GM12878 (cell line): Measurements from ENCODE around the gene CCNL2. TPM values are rescaled to one million over a fixed set of nuclear protein-coding genes. Genes with fewer than 3 reads are reported as not detected.
A peak's percentile ranks its signal among the peaks of the same experiment; 100 is the strongest.

Source experiments
- BRCA1 ChIP-seq: IDR thresholded peaks from 2 replicates; pipeline ENCODE4 v1.6.1; 2011; ENCODE audit warnings: low read depth, low read length, improper control_type of control experiment
- CBX5 ChIP-seq: sonication (generic); IDR thresholded peaks from 2 replicates; pipeline ENCODE4 v1.6.1; 2016; ENCODE audit warnings: low read depth, moderate library complexity, mild to moderate bottlenecking, inconsistent platforms
- CHD2 ChIP-seq: IDR thresholded peaks from 2 replicates; pipeline ENCODE4 v1.6.1; 2011; ENCODE audit warnings: low read depth, low read length, improper control_type of control experiment, borderline replicate concordance
- EP300 ChIP-seq, 2 experiments: fragments of 150-350 bp in 1 of 2; IDR thresholded peaks; 2 replicates each; pipeline ENCODE4 v1.6.1; 2011 to 2012; ENCODE audit warnings: low read depth in 2 of 2, low read length in 2 of 2, borderline replicate concordance in 1 of 2, improper control_type of control experiment in 1 of 2, inconsistent platforms in 1 of 2; ENCODE audit not compliant: control insufficient read depth in 1 of 2
- GATAD2B ChIP-seq: fragments of 450-650 bp; conservative IDR thresholded peaks from 2 replicates; pipeline ENCODE4 v1.6.1; 2017; ENCODE audit warnings: low read depth, mild to moderate bottlenecking, moderate library complexity
- POLR2AphosphoS5 ChIP-seq: IDR thresholded peaks from 2 replicates; pipeline ENCODE4 v1.6.1; 2011; ENCODE audit warnings: mild to moderate bottlenecking, low read length, inconsistent platforms
- SREBF1 ChIP-seq: IDR thresholded peaks from 2 replicates; pipeline ENCODE4 v1.6.1; 2012; ENCODE audit warnings: mild to moderate bottlenecking, low read length
- ZZZ3 ChIP-seq: IDR thresholded peaks from 2 replicates; pipeline ENCODE4 v1.6.1; 2011; ENCODE audit warnings: low read depth; ENCODE audit not compliant: control insufficient read depth, insufficient read length
- polyA plus RNA-seq, 11 experiments: library from polyadenylated mRNA; depleted of rRNA in 4 of 11; unstranded in 6 of 11; stranded (reverse) in 5 of 11; fragments of >200 nt; fragmentation: Nextera tagmentation in 4 of 11; fragmentation: Illumina TruSeq in 1 of 11; extraction: Ambion mirVana in 4 of 11; extraction: Trizol in 1 of 11; gene quantifications; 1 replicate in 1 of 11; 2 replicates in 10 of 11; pipeline versions ENCODE4 v1.2.1 to v1.2.3, GENCODE V29; 2011 to 2016; ENCODE audit warnings: inconsistent platforms in 2 of 11, missing spikeins in 2 of 11, low read depth in 1 of 11
- total RNA-seq, 4 experiments: library from RNA; depleted of rRNA in 3 of 4; stranded (reverse); fragments of >200 nt in 3 of 4; fragmentation: Illumina TruSeq in 1 of 4; extraction: Trizol in 1 of 4; gene quantifications; 2 replicates each; pipeline versions ENCODE4 v1.2.1 to v1.2.3, GENCODE V29; 2013 to 2021
- TF ChIP-seq, protein P1 (sequence below): IDR thresholded peaks from 2 replicates; pipeline ENCODE4 v1.6.1; 2011; ENCODE audit warnings: borderline replicate concordance, low read depth, mild to moderate bottlenecking, moderate library complexity, low read length; ENCODE audit not compliant: insufficient read depth, poor library complexity, severe bottlenecking
- TF ChIP-seq, protein P2 (sequence below): fragments of 450-650 bp; IDR thresholded peaks from 2 replicates; pipeline ENCODE4 v1.6.1; 2017; ENCODE audit warnings: antibody characterized with exemption, mild to moderate bottlenecking, moderate library complexity
- TF ChIP-seq, protein P3 (sequence below): fragments of 450-650 bp; IDR thresholded peaks from 2 replicates; pipeline ENCODE4 v1.6.1; 2016; ENCODE audit warnings: mild to moderate bottlenecking, moderate library complexity, borderline replicate concordance
- TF ChIP-seq, protein P4 (sequence below): fragments of 450-650 bp; IDR thresholded peaks from 2 replicates; pipeline ENCODE4 v1.6.1; 2018; ENCODE audit warnings: borderline replicate concordance, mild to moderate bottlenecking; ENCODE audit not compliant: partially characterized antibody
- TF ChIP-seq, protein P5 (sequence below): IDR thresholded peaks from 2 replicates; pipeline ENCODE4 v1.6.1; 2011; ENCODE audit warnings: low read depth, mild to moderate bottlenecking, low read length, moderate library complexity, borderline replicate concordance; ENCODE audit errors: extremely low read depth
- TF ChIP-seq, protein P6 (sequence below): fragments of 450-650 bp; IDR thresholded peaks from 2 replicates; pipeline ENCODE4 v1.6.1; 2017; ENCODE audit warnings: mild to moderate bottlenecking

The CCNL2 gene
- total and polyA plus RNA-seq, 10 of the 15 experiments (the other 5 are each of a cell fraction or from before 2014, with no cell fraction given), result 2.1 to 143 (median 101) TPM

DNA sequence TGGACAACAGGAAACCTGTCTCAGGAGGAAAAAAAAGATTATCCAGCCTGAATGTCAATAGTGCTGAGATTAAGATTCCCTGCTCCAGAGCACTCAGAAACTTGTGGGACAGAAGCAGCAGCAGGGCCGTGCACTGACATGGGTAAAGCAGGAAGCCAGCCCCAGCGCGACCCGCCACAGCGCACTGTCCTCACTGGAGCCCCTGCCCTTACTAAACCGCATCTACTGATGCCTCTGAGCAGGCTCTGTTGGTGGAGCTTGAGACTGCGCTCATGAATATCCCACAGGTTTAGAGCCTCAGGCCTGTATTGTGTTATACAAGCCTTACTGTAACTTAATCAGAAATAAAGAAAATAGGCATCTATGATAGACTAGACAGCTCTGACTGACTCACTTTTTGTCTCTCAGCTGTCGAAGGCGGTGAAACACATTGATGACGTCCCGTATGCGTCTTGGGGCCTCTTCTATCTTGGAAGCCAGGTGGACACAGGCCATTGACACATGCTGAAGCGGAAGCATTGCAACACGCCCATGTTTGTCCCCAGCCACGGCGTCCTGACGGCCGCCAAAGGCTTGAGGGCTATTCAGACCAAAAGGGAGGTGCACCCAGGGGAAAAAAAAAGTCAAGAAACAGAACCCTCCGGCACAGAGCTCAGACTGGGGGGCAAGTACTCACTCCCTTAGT lies 1.2 kb downstream of the CCNL2 start (continued):
- TF ChIP-seq, protein P1, sequence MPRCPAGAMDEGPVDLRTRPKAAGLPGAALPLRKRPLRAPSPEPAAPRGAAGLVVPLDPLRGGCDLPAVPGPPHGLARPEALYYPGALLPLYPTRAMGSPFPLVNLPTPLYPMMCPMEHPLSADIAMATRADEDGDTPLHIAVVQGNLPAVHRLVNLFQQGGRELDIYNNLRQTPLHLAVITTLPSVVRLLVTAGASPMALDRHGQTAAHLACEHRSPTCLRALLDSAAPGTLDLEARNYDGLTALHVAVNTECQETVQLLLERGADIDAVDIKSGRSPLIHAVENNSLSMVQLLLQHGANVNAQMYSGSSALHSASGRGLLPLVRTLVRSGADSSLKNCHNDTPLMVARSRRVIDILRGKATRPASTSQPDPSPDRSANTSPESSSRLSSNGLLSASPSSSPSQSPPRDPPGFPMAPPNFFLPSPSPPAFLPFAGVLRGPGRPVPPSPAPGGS, result no peak
- TF ChIP-seq, protein P2, sequence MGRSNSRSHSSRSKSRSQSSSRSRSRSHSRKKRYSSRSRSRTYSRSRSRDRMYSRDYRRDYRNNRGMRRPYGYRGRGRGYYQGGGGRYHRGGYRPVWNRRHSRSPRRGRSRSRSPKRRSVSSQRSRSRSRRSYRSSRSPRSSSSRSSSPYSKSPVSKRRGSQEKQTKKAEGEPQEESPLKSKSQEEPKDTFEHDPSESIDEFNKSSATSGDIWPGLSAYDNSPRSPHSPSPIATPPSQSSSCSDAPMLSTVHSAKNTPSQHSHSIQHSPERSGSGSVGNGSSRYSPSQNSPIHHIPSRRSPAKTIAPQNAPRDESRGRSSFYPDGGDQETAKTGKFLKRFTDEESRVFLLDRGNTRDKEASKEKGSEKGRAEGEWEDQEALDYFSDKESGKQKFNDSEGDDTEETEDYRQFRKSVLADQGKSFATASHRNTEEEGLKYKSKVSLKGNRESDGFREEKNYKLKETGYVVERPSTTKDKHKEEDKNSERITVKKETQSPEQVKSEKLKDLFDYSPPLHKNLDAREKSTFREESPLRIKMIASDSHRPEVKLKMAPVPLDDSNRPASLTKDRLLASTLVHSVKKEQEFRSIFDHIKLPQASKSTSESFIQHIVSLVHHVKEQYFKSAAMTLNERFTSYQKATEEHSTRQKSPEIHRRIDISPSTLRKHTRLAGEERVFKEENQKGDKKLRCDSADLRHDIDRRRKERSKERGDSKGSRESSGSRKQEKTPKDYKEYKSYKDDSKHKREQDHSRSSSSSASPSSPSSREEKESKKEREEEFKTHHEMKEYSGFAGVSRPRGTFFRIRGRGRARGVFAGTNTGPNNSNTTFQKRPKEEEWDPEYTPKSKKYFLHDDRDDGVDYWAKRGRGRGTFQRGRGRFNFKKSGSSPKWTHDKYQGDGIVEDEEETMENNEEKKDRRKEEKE, result no peak
- TF ChIP-seq, protein P3, sequence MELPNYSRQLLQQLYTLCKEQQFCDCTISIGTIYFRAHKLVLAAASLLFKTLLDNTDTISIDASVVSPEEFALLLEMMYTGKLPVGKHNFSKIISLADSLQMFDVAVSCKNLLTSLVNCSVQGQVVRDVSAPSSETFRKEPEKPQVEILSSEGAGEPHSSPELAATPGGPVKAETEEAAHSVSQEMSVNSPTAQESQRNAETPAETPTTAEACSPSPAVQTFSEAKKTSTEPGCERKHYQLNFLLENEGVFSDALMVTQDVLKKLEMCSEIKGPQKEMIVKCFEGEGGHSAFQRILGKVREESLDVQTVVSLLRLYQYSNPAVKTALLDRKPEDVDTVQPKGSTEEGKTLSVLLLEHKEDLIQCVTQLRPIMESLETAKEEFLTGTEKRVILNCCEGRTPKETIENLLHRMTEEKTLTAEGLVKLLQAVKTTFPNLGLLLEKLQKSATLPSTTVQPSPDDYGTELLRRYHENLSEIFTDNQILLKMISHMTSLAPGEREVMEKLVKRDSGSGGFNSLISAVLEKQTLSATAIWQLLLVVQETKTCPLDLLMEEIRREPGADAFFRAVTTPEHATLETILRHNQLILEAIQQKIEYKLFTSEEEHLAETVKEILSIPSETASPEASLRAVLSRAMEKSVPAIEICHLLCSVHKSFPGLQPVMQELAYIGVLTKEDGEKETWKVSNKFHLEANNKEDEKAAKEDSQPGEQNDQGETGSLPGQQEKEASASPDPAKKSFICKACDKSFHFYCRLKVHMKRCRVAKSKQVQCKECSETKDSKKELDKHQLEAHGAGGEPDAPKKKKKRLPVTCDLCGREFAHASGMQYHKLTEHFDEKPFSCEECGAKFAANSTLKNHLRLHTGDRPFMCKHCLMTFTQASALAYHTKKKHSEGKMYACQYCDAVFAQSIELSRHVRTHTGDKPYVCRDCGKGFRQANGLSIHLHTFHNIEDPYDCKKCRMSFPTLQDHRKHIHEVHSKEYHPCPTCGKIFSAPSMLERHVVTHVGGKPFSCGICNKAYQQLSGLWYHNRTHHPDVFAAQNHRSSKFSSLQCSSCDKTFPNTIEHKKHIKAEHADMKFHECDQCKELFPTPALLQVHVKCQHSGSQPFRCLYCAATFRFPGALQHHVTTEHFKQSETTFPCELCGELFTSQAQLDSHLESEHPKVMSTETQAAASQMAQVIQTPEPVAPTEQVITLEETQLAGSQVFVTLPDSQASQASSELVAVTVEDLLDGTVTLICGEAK, result no peak
- no peak for TF ChIP-seq CBX5
- no peak for TF ChIP-seq CHD2
- TF ChIP-seq, protein P4, sequence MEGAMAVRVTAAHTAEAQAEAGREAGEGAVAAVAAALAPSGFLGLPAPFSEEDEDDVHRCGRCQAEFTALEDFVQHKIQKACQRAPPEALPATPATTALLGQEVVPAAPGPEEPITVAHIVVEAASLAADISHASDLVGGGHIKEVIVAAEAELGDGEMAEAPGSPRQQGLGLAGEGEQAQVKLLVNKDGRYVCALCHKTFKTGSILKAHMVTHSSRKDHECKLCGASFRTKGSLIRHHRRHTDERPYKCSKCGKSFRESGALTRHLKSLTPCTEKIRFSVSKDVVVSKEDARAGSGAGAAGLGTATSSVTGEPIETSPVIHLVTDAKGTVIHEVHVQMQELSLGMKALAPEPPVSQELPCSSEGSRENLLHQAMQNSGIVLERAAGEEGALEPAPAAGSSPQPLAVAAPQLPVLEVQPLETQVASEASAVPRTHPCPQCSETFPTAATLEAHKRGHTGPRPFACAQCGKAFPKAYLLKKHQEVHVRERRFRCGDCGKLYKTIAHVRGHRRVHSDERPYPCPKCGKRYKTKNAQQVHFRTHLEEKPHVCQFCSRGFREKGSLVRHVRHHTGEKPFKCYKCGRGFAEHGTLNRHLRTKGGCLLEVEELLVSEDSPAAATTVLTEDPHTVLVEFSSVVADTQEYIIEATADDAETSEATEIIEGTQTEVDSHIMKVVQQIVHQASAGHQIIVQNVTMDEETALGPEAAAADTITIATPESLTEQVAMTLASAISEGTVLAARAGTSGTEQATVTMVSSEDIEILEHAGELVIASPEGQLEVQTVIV, result no peak
- no peak for TF ChIP-seq BRCA1
- TF ChIP-seq, protein P5, sequence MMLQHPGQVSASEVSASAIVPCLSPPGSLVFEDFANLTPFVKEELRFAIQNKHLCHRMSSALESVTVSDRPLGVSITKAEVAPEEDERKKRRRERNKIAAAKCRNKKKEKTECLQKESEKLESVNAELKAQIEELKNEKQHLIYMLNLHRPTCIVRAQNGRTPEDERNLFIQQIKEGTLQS, result no peak
- no peak for TF ChIP-seq ZZZ3
- no peak for TF ChIP-seq SREBF1
- TF ChIP-seq, protein P6, sequence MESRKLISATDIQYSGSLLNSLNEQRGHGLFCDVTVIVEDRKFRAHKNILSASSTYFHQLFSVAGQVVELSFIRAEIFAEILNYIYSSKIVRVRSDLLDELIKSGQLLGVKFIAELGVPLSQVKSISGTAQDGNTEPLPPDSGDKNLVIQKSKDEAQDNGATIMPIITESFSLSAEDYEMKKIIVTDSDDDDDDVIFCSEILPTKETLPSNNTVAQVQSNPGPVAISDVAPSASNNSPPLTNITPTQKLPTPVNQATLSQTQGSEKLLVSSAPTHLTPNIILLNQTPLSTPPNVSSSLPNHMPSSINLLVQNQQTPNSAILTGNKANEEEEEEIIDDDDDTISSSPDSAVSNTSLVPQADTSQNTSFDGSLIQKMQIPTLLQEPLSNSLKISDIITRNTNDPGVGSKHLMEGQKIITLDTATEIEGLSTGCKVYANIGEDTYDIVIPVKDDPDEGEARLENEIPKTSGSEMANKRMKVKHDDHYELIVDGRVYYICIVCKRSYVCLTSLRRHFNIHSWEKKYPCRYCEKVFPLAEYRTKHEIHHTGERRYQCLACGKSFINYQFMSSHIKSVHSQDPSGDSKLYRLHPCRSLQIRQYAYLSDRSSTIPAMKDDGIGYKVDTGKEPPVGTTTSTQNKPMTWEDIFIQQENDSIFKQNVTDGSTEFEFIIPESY, result peak; percentile 91
- TF ChIP-seq EP300 (IDR thresholded peaks at IDR 0.05; ENCODE audit: borderline replicate concordance in 1 of 2, control insufficient read depth in 1 of 2, low read depth in 2 of 2, low read length in 2 of 2), result no peak
- TF ChIP-seq GATAD2B, result no peak
- TF ChIP-seq POLR2AphosphoS5, result peak; percentile 42; the same call in 1 of the 2 replicates
